Osteoblast (primary cell): ENCODE measurements around the gene ABLIM2. TPM values are rescaled to one million over a fixed set of nuclear protein-coding genes. Genes with fewer than 3 reads are reported as not detected.

Experiments used
- DNase-seq: peaks from one replicate; pipeline ENCODE4 v3.0.0; 2011; ENCODE audit warnings: low spot score, mixed read lengths; ENCODE audit not compliant: insufficient read length; ENCODE audit errors: missing footprints
- H2AFZ ChIP-seq: 2 replicates; pipeline ENCODE4 v1.6.0; 2011; ENCODE audit warnings: mild to moderate bottlenecking, low read length
- H3K27ac ChIP-seq: 2 replicates; pipeline ENCODE4 v1.5.1; 2011; ENCODE audit warnings: mild to moderate bottlenecking, low read depth, low read length, moderate library complexity
- H3K27me3 ChIP-seq: 2 replicates; pipeline ENCODE4 v1.6.0; 2012; ENCODE audit warnings: mild to moderate bottlenecking, control low read depth, inconsistent platforms, low read length, moderate library complexity; ENCODE audit not compliant: insufficient read depth
- H3K36me3 ChIP-seq: 2 replicates; pipeline ENCODE4 v1.5.1; 2011; ENCODE audit warnings: mild to moderate bottlenecking, low read length, control low read depth, moderate library complexity; ENCODE audit not compliant: insufficient read depth
- H3K4me1 ChIP-seq: 2 replicates; pipeline ENCODE4 v1.5.1; 2011; ENCODE audit warnings: mild to moderate bottlenecking, low read length, control low read depth, moderate library complexity; ENCODE audit not compliant: insufficient read depth
- H3K4me2 ChIP-seq: 2 replicates; pipeline ENCODE4 v1.6.0; 2011; ENCODE audit warnings: mild to moderate bottlenecking, low read length; ENCODE audit not compliant: insufficient read depth
- H3K4me3 ChIP-seq: fragments of 200-600 bp; sonication (generic); 3 replicates; pipeline ENCODE4 v1.5.1; 2012; ENCODE audit warnings: mild to moderate bottlenecking, low read length, inconsistent platforms; ENCODE audit not compliant: insufficient read depth
- H3K79me2 ChIP-seq: 2 replicates; pipeline ENCODE4 v1.6.0; 2012; ENCODE audit warnings: mild to moderate bottlenecking, low read length, control low read depth, inconsistent platforms; ENCODE audit not compliant: insufficient read depth
- H3K9me3 ChIP-seq: 2 replicates; pipeline ENCODE4 v1.5.1; 2011; ENCODE audit warnings: low read depth, low read length, control low read depth
- H4K20me1 ChIP-seq: 2 replicates; pipeline ENCODE4 v1.6.0; 2012; ENCODE audit warnings: mild to moderate bottlenecking, low read length, control low read depth; ENCODE audit not compliant: insufficient read depth
- total RNA-seq: library from RNA; depleted of rRNA; stranded (reverse); fragments of >200 nt; gene quantifications from 2 replicates; pipeline ENCODE4 v1.2.3, GENCODE V29; 2012
- TF ChIP-seq, protein P1 (sequence below): IDR thresholded peaks from 2 replicates; pipeline ENCODE4 v1.5.1; 2011; ENCODE audit warnings: mild to moderate bottlenecking, low read depth, low read length, moderate library complexity; ENCODE audit errors: extremely low read depth

ABLIM2 gene
- total RNA-seq, 1 donor: 0.36 TPM

DNA sequence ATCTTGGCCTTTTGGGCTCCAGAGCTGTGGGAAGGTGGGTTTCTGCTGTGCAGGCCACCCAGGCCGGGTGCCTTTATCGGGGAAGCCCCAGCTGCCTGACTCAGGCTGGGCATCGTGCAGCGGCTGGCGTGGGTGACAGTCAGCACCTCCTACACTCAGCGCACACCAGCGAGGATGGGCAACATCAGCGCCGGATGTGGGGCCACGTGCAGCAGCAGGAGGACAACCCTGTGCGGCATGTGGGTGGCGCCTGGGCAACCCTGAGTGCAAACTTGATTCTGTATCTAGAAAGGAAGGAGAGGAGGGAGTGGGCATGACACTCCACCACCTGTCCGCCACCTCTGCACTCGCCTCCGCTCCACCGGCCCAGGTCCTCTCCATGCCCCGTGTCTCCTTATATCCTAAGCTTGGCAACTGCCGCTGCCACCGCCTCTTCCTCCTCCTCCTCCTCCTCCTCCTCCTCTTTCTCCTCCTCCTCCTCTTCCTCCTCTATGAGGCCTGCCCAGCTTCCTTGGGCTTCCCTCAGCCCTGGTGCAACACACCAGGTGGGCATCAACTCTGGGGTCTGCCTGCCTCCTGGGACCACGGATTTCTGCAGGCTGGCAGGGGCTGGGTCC lies 111.6 kb downstream of the ABLIM2 start:
- Histone ChIP-seq H3K9me3 (no peaks in the 10 kb centered on the region), H3K4me3 (no peak overlapping the region), H3K27me3 (peaks cover 33% of the 10 kb centered on the region), H4K20me1 (no peaks in the 10 kb centered on the region), H3K27ac (no peak overlapping the region), H3K4me1 (no peaks in the 10 kb centered on the region), H2AFZ (no peak overlapping the region), H3K79me2 (no peaks in the 10 kb centered on the region), H3K4me2 (no peak overlapping the region), H3K36me3 (no peaks in the 10 kb centered on the region)
- TF ChIP-seq, protein P1, sequence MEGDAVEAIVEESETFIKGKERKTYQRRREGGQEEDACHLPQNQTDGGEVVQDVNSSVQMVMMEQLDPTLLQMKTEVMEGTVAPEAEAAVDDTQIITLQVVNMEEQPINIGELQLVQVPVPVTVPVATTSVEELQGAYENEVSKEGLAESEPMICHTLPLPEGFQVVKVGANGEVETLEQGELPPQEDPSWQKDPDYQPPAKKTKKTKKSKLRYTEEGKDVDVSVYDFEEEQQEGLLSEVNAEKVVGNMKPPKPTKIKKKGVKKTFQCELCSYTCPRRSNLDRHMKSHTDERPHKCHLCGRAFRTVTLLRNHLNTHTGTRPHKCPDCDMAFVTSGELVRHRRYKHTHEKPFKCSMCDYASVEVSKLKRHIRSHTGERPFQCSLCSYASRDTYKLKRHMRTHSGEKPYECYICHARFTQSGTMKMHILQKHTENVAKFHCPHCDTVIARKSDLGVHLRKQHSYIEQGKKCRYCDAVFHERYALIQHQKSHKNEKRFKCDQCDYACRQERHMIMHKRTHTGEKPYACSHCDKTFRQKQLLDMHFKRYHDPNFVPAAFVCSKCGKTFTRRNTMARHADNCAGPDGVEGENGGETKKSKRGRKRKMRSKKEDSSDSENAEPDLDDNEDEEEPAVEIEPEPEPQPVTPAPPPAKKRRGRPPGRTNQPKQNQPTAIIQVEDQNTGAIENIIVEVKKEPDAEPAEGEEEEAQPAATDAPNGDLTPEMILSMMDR: no peak
- peak; percentile 5 for DNase-seq

DNA sequence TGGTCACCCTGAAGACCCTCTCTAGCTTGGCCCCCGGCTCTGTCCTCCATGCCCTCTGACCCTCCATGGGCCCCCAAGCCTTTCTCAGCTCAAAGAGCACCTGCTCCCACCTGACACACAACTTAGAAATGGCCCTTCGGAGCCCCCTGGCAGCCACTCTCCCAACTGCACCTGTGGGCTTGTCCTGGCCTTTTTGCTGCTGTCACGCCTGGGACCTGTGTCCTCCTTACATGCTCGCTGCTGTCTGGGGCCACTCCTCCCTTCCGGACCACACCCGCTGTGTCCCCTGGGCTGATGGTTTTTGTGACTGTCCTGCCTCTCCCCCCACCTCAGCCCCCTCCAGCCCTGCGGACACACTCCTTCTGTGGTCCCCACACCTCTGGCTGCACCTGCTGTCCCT lies 112.7 kb downstream of the ABLIM2 start:
- TF ChIP-seq, protein P1: no peak
- Histone ChIP-seq H3K9me3 (no peaks in the 10 kb centered on the region), H3K27me3 (peaks cover 35% of the 10 kb centered on the region)

DNA sequence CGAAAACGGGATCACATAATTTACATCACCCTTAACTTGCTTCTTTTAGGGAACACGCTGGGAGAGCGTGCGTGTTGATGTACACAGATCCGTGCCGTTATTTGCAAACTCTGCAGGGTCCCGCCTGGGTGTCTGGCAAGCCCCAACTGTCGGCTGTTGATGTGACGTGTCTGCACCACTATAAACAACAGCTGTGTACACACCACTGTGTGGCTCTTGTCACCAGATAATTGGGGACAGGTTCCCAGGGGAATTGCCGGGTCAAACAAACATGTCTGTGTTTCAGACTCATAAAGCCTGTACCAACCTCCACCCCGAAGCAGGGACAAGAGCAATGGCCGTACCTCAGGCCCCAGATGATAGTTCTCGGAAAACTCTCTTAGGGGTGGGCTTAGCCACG lies 113.9 kb downstream of the ABLIM2 start:
- Histone ChIP-seq H4K20me1 (no peaks in the 10 kb centered on the region), H3K4me3 (no peak overlapping the region), H3K4me2 (no peak overlapping the region), H3K4me1 (no peaks in the 10 kb centered on the region), H3K9me3 (no peaks in the 10 kb centered on the region), H3K36me3 (no peaks in the 10 kb centered on the region), H3K27ac (no peak overlapping the region), H3K27me3 (peaks cover 25% of the 10 kb centered on the region), H3K79me2 (no peaks in the 10 kb centered on the region), H2AFZ (no peak overlapping the region)
- TF ChIP-seq, protein P1: no peak
- DNase-seq: peak; percentile 65

More for the DNA sequence above, 112.7 kb downstream of the ABLIM2 start:
- Histone ChIP-seq H3K36me3 (no peaks in the 10 kb centered on the region), H3K79me2 (no peaks in the 10 kb centered on the region), H3K4me2 (no peak overlapping the region), H3K4me3 (no peak overlapping the region), H3K4me1 (no peaks in the 10 kb centered on the region), H2AFZ (no peak overlapping the region), H4K20me1 (no peaks in the 10 kb centered on the region), H3K27ac (no peak overlapping the region)
- DNase-seq: peak; percentile 18

DNA sequence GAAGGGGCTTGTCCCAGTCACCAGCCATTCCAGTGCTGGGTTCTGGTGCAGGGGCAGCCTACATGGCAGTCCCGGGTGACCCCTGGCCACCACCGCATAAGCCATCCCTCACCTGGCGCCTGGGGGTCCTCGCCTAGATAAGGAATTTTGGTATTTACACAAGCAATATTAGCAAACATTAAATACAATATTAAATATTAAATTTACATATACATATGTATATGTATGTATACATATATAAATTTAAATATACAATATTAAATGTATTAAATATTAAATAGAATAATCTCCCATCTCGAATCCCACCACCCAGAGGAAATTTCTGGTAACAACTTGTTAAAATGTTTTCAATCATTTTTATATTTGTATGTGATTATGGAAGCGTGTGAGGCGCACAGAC lies 114.4 kb downstream of the ABLIM2 start:
- H3K4me3 ChIP-seq: no peak overlapping the region

More for the DNA sequence above, 114.4 kb downstream of the ABLIM2 start:
- no peaks in the 10 kb centered on the region for H3K4me1 ChIP-seq
- H3K4me2 ChIP-seq: no peak overlapping the region
- H3K79me2 ChIP-seq: no peaks in the 10 kb centered on the region
- TF ChIP-seq, protein P1: no peak
- peaks cover 24% of the 10 kb centered on the region for H3K27me3 ChIP-seq
- no peaks in the 10 kb centered on the region for H3K36me3 ChIP-seq
- H2AFZ ChIP-seq: no peak overlapping the region
- peak; percentile 37 for DNase-seq
- H4K20me1 ChIP-seq: no peaks in the 10 kb centered on the region
- H3K9me3 ChIP-seq: no peaks in the 10 kb centered on the region
- no peak overlapping the region for H3K27ac ChIP-seq
